GM21786 (cell line): Measurements from ENCODE around the gene EXOSC7.

Source experiments
- ATAC-seq: cut with Tn5 transposase; IDR thresholded peaks from one replicate; pipeline ENCODE4 v1.9.1; 2021; ENCODE audit not compliant: unreplicated experiment

EXOSC7 gene

GRCh38 chr3:45021524-45022297, 45.7 kb downstream of the EXOSC7 start:
- ATAC-seq: no peak

- ATAC-seq: no peak
These were observed 47.6 kb downstream of the EXOSC7 start for GRCh38 chr3:45023675-45024074.

DNA sequence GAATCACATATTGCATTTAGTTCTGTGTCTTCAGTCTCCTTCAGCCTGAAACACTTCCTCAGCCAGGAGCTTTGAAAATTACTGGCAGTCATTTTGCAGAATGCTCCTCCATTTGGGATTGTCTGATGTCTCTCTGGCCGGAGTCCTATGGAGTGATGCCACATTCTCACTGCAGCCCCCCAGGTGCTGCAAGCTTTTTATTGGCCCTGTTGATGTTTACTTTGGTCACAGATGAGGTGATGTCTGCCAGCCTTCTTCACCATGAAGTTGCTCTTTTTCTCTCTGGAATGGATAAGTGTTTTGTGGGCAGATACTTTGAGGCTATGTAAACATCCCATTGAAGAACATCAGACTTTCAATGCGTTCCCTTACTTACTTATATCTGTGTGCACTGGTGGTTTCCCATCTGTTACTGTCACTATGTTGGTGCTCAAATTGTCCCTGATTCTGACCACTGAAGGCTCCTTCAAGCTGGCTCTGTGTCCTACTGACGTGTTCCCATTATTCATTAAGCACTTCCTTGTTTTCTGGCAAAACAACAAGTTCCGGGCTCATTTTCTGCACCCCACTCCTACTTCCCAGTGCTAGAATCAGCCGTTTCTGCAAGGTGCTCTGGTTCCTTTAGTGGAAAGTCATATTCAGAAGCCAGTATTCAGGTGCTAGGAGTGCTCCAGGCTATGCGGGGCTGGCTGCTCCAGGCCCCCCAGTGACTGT, 48.7 kb downstream of the EXOSC7 start:
- no peak for ATAC-seq

GRCh38 chr3:45026038-45026437, 50.0 kb downstream of the EXOSC7 start, which contains the start of gene CLEC3B:
Gene CLEC3B (plus strand): TSS chr3:45026303. CDS start chr3:45026363, 60 bp downstream.
- no peak for ATAC-seq

- no peak for ATAC-seq
These were observed 50.9 kb downstream of the EXOSC7 start for GRCh38 chr3:45026957-45027356.

DNA sequence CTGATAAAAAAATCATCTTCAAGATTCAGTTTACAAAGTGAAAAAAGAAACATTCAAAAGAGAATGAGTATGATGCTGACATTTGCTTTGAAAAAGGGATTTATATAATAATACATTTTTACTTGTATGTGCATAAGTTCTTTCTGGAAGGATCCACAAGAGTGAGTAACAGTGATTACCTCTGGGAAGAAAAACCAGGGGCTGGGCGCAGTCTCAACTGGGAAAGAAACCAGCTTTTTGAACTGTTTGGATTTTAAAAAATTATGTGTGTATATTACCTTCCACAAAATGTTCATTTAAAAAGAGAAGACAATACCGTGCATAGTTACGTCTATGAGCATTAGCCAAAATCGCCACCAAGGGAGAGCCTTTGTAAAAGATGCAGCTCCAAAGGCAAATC, 51.4 kb downstream of the EXOSC7 start:
- no peak for ATAC-seq

DNA sequence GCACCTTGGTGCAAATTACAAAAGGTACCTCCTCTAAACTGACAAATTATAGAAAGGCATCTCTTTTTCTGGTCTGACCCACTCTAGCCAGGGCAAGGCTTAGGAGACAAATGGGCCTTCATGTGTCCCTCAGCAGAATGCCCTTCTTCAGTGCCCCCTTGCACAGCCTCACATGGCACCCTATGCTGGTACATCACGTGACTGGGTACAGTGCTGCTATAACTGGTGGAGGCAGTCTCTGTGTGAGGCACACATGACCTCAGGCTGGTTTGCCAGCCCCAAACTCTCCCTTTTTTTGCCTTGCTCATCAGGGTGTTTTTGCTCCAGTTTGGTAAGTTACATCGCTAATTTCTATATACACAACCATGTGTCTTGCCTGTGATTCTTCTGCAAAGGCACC, 53.2 kb downstream of the EXOSC7 start:
- no peak for ATAC-seq

GRCh38 chr3:45029661-45030060, 53.6 kb downstream of the EXOSC7 start:
- ATAC-seq: no peak

GRCh38 chr3:45031531-45031930, 55.5 kb downstream of the EXOSC7 start:
- no peak for ATAC-seq

GRCh38 chr3:45032113-45032512, 56.1 kb downstream of the EXOSC7 start:
- ATAC-seq: no peak

DNA sequence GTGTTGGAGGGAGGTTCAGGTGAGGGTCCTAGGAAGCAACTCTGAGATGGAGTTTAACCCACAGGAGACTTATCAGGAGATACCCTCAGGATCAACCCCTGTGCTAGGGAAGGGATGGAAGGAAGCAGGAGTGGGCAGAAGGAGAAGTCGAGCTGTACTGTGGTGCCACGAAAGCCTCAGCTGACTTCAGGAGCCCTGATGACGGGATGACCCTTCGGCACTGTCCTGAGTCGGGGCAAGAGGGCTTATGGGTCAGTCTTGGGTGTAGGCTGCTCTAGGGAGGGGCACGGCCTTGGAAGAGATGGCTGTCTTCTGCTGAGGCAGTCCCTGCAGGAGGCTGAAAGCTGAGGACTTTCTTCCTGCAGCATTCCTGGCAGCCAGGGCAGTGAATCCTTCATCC, 57.7 kb downstream of the EXOSC7 start:
- no peak for ATAC-seq

GRCh38 chr3:45034612-45035252, 58.7 kb downstream of the EXOSC7 start:
- peak; percentile 50 for ATAC-seq

- ATAC-seq: no peak
These were observed 59.6 kb downstream of the EXOSC7 start for GRCh38 chr3:45035441-45036301.

DNA sequence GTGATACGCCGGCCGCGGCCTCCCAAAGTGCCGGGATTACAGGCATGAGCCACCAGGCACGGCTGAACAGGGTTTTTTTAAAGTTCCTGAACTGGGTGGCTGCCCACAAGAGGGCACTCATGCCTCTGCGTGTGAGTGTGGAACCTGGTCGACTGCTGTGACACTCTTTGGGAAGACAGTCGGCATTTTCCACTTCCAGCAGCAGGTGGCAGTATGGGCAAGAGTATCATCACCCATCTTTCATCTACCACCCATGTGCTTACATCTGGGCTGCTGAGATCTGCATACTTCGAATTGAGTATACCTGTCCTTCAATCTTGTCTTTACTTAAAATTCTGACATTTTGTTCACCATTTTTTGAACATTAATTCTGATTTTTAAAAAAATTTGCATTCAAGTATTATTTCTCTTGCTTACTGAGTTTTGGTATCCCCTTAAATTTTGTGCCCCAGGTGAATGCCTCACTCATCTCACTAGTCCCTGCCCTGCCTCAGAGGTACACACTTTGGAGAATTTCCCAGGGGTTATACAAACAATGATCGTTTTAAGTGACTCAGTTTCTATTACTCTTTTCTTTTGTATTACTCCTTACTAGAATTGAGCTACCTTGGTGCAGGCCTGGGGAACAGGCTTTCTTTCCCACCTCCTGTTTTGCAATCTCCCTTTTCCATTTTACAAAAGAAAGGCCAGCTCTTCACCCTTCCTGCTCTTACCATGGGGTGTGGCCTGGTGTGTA, 61.8 kb downstream of the EXOSC7 start:
- peak; percentile 56 for ATAC-seq

- ATAC-seq: no peak
These were observed 65.6 kb downstream of the EXOSC7 start for GRCh38 chr3:45041666-45042065.

DNA sequence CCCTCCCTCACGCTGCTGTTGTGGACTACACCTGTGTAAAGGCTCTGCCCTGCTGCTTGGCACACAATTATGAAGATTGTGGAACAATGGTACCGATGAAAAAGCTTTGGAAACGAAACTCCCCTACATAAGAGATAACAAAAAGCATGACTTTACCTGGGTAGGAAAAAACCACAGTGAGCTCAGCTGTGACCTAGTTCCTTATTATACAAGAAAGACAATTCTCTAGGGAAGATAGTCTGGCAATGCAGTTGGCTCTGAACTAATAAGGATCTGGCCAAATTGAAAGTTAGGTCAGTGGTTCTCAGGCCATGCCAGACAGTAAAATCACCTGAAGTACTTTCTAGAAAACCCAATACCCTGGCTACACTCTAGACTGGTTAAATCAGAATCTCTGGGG, 66.1 kb downstream of the EXOSC7 start:
- ATAC-seq: no peak

GRCh38 chr3:45043728-45044299, 67.8 kb downstream of the EXOSC7 start:
- no peak for ATAC-seq

- no peak for ATAC-seq
These were observed 72.2 kb downstream of the EXOSC7 start for GRCh38 chr3:45048244-45048643.

- no peak for ATAC-seq
These were observed 73.8 kb downstream of the EXOSC7 start for GRCh38 chr3:45049807-45050206.

DNA sequence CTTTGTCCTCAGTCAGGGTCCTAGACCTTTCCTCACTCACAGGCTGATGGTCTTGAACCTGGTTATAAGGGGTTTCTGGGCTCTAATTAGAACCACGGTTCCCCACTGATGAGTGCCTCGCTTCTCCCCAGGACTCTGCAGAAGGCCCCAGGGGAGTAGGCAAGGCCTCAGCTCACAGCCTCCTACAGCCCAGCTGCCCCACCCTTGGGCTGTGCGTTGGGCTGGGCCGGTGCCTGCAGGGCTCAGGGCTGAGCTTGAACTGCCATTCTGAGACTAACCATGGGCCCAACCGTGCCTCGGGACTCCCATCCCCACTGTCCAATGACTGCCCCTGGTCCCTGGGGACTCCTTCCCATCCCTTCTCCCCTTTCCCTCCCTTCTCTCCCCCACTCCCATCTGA, 75.6 kb downstream of the EXOSC7 start:
- ATAC-seq: no peak
